T1000 (cell line): ENCODE data around the gene ULK2.
"Not testable (repeated sequence)": the region's sequence is repeated elsewhere in the genome, so short reads cannot be mapped to it uniquely, and the experiment has no call there.

Experiments used
- DNase-seq: peaks from one replicate; lab custom pipeline; 2025; ENCODE audit warnings: mixed read lengths; lab: John Stamatoyannopoulos, UW

Gene ULK2

GRCh38 chr17:19865021-19865420 lies 2.7 kb downstream of the ULK2 start:
- no peak for DNase-seq

GRCh38 chr17:19860647-19861177 lies 7.0 kb downstream of the ULK2 start:
- DNase-seq = not testable (repeated sequence)

- DNase-seq = no peak
These were observed 10.1 kb downstream of the ULK2 start for GRCh38 chr17:19857640-19858039.

- no peak for DNase-seq
These were observed 33.8 kb downstream of the ULK2 start for GRCh38 chr17:19833914-19834313.

- DNase-seq = no peak
These were observed 37.7 kb downstream of the ULK2 start for GRCh38 chr17:19830061-19830460.

GRCh38 chr17:19812407-19812806 lies 55.3 kb downstream of the ULK2 start:
- no peak for DNase-seq

- DNase-seq = no peak
These were observed 62.7 kb downstream of the ULK2 start for GRCh38 chr17:19805006-19805405.

- no peak for DNase-seq
These were observed 67.2 kb downstream of the ULK2 start for GRCh38 chr17:19800571-19800970.

GRCh38 chr17:19799796-19800195 lies 67.9 kb downstream of the ULK2 start:
- no peak for DNase-seq

- DNase-seq = no peak
These were observed 71.3 kb downstream of the ULK2 start for GRCh38 chr17:19796457-19796856.

- DNase-seq = no peak
These were observed 75.7 kb downstream of the ULK2 start for GRCh38 chr17:19791918-19792550.

GRCh38 chr17:19787733-19788357 lies 79.9 kb downstream of the ULK2 start:
- no peak for DNase-seq

- no peak for DNase-seq
These were observed 81.9 kb downstream of the ULK2 start for GRCh38 chr17:19785854-19786253.

- no peak for DNase-seq
These were observed 86.0 kb downstream of the ULK2 start for GRCh38 chr17:19781488-19782458.

GRCh38 chr17:19780846-19781245 lies 86.9 kb downstream of the ULK2 start:
- no peak for DNase-seq

- DNase-seq = no peak
These were observed 94.2 kb downstream of the ULK2 start for GRCh38 chr17:19773534-19773933.

GRCh38 chr17:19771971-19772630 lies 95.6 kb downstream of the ULK2 start:
- DNase-seq = no peak

GRCh38 chr17:19770985-19771735 lies 96.6 kb downstream of the ULK2 start:
- DNase-seq = no peak

- DNase-seq = no peak
These were observed 97.6 kb downstream of the ULK2 start for GRCh38 chr17:19769946-19770652.

GRCh38 chr17:19768046-19768782 lies 99.5 kb downstream of the ULK2 start:
- no peak for DNase-seq
